Fibroblast of the aortic adventitia (primary cell): ENCODE results near the gene RPL22L1. TPM values are rescaled to one million over a fixed set of nuclear protein-coding genes. Genes with fewer than 3 reads are reported as not detected.
"Not testable (repeated sequence)": the region's sequence is repeated elsewhere in the genome, so short reads cannot be mapped to it uniquely, and the experiment has no call there.

Experiments
- DNase-seq: peaks from one replicate; pipeline ENCODE4 v3.0.0-alpha.2; 2010; ENCODE audit warnings: low read depth
- H3K4me3 ChIP-seq: 2 replicates; pipeline ENCODE4 v1.5.1; 2011; ENCODE audit warnings: low read depth, mild to moderate bottlenecking, control low read depth, low read length, moderate library complexity
- total RNA-seq: library from RNA; depleted of rRNA; stranded (reverse); fragments of >200 nt; gene quantifications from 2 replicates; pipeline ENCODE4 v1.2.3, GENCODE V29; 2012; ENCODE audit warnings: low replicate concordance
- TF ChIP-seq, protein P1 (sequence below): IDR thresholded peaks from 2 replicates; pipeline ENCODE4 v1.5.1; 2011; ENCODE audit warnings: mild to moderate bottlenecking, low read length, control low read depth, inconsistent platforms; ENCODE audit not compliant: insufficient read depth

The RPL22L1 gene
- total RNA-seq, 1 donor = 621 TPM

DNA sequence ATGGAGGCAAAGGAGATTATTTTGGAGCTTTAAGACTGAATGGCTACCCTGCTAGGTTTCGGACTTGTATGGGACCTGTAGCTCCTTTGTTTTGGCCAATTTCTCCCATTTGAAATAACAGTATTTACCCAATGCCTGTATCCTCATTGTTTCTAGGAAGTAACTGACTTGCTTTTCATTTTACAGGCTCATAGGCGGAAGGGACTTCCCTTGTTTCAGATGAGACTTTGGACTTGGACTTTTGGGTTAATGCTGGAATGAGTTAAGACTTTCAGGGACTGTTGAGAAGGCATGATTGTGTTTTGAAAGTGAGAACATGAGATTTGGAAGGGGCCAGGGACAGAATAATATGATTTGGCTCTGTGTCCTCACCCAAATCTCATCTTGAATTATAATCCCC, 28.0 kb upstream of the RPL22L1 start:
- no peak overlapping the region for H3K4me3 ChIP-seq
- TF ChIP-seq, protein P1, sequence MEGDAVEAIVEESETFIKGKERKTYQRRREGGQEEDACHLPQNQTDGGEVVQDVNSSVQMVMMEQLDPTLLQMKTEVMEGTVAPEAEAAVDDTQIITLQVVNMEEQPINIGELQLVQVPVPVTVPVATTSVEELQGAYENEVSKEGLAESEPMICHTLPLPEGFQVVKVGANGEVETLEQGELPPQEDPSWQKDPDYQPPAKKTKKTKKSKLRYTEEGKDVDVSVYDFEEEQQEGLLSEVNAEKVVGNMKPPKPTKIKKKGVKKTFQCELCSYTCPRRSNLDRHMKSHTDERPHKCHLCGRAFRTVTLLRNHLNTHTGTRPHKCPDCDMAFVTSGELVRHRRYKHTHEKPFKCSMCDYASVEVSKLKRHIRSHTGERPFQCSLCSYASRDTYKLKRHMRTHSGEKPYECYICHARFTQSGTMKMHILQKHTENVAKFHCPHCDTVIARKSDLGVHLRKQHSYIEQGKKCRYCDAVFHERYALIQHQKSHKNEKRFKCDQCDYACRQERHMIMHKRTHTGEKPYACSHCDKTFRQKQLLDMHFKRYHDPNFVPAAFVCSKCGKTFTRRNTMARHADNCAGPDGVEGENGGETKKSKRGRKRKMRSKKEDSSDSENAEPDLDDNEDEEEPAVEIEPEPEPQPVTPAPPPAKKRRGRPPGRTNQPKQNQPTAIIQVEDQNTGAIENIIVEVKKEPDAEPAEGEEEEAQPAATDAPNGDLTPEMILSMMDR = no peak
- DNase-seq = no peak

DNA sequence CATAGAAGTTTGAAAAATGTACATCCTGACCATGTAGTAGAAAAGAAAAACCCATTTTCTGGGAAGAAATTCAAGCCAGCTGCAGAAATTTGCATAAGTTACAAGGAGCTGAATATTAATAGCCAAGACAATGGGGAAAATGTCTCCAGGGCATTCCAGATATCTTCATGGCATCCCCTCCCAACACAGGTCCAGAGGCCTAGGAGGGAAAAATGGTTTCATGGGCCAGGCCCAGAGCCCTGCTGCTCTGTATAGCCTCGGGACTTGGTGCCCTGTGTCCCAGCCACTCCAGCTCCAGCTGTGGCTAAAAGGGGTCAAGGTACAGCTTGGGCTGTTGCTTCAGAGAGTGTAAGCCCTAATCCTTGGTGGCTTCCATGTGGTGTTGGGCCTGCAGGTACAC, 27.2 kb upstream of the RPL22L1 start:
- not testable (repeated sequence) for DNase-seq, H3K4me3 ChIP-seq

DNA sequence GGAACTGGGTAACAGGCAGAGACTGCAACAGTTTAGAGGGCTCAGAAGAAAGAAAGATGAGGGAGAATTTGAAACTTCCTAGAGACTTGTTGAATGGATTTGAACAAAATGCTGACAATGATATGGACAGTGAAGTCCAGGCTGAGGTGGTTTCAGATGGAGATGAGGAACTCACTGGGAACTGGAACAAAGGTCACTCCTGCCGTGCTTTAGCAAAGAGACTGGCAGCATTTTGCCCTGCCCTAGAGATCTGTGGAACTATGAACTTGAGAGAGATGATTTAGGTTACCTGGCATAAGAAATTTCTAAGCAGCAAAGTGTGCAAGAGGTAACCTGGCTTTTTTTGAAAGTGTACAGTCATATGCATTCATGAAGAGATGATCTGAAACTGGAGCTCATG, 26.8 kb upstream of the RPL22L1 start:
- DNase-seq = no peak
- TF ChIP-seq, protein P1 = no peak

DNA sequence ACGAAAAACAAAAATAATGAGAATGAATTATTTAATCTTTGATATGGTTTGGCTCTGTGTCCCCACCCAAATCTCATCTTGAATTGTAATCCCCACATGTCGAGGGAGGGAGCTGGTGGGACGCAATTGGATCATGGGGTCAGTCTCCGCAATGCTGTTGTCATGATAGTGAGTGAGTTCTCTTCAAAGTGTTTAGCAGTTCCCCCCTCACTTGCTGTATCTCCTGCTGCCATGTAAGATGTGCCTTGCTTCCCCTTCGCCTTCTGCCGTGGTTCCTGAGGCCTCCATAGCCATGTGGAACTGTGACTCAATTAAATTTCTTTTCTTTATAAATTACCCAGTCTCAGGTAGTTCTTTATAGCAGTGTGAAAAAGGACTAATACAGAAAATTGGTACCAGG, 26.3 kb upstream of the RPL22L1 start:
- DNase-seq = not testable (repeated sequence)

More for the DNA sequence above, 26.8 kb upstream of the RPL22L1 start:
- H3K4me3 ChIP-seq = no peak overlapping the region

DNA sequence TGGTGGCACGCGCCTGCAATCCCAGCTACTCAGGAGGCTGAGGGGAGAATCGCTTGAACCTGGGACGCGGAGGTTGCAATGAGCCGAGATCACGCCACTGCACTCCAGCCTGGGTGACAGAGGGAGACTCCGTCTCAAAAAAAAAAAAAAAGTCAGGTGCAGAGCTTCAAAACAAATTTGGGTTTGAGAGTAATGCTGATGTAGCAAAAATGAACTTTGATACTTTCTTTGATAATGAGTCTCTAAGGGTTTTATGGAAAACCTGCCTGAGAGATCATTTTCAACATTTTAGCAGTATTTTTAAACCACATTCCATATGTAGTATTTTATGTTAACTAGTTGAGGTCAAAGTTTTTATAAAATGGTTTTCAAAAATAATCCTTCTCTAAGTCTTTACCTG, 23.9 kb upstream of the RPL22L1 start:
- no peak for DNase-seq
- TF ChIP-seq, protein P1 = no peak
- no peak overlapping the region for H3K4me3 ChIP-seq

More for the DNA sequence above, 26.3 kb upstream of the RPL22L1 start:
- H3K4me3 ChIP-seq = not testable (repeated sequence)

DNA sequence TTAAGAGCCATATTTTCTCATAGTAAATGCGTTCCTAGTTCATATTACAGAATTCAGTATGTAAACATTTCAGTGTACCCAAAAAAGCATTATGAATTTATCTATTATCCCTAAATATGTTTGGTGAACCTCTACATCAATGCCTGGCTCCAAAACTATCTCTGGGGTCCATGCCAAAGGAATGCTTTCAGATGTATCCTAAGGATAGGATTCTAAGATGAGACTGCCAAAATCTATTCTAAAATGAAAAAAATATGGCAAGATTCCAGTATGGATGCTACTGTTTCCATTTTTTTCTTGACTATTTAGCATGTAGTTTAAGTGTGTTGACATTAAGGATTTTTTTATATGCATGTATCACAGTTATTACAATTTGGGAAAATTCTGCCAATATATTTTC, 19.6 kb upstream of the RPL22L1 start:
- DNase-seq = peak; percentile 13
- no peak overlapping the region for H3K4me3 ChIP-seq
- TF ChIP-seq, protein P1 = no peak

DNA sequence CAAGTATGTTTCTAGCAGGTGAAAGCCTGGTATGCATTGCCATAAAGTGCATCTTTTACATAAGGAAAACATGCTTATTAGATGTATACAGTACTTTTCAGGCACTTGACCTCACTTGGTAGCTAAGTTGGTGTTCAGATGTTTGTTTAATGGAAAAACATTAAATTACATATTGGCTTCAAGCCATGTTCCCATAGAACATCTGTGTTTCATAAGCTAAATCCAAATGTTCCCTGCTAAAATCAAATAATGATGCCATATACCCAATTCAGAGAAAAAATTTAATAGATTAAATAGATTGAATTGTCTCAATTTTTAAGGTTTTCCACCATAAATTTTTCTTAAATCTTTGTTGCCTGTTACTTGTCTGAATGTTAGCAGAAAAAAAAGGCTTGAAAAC, 19.1 kb upstream of the RPL22L1 start:
- H3K4me3 ChIP-seq = no peak overlapping the region
- DNase-seq = no peak
- TF ChIP-seq, protein P1 = no peak

DNA sequence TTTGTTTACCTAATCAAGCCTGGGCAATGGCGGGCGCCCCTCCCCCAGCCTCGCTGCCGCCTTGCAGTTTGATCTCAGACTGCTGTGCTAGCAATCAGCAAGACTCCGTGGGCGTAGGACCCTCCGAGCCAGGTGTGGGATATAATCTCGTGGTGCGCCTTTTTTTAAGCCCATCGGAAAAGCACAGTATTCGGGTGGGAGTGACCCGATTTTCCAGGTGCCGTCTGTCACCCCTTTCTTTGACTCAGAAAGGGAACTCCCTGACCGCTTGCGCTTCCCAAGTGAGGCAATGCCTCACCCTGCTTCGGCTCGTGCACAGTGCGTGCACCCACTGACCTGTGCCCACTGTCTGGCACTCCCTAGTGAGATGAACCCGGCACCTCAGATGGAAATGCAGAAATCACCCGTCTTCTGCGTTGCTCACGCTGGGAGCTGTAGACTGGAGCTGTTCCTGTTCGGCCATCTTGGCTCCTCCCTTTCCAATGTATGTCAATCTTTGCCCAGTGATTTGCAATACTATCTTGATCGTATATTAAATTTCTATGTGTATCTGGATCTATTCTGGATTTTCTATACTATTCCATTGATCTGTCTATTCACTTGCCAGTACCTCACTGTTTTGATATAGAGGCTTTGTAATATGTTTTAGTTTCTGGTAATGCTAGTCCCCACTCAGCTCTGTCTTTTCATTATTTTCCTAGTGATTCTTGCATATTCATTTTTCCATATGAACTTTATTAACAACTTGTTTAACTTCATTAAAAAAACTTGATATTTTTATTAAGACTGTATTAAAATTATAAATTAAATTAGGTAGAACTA, 14.3 kb upstream of the RPL22L1 start:
- not testable (repeated sequence) for DNase-seq, H3K4me3 ChIP-seq

DNA sequence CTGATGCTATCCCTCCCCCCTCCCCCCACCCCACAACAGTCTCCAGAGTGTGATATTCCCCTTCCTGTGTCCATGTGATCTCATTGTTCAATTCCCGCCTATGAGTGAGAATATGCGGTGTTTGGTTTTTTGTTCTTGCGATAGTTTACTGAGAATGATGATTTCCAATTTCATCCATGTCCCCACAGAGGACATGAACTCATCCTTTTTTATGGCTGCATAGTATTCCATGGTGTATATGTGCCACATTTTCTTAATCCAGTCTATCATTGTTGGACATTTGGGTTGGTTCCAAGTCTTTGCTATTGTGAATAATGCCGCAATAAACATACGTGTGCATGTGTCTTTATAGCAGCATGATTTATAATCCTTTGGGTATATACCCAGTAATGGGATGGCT, 8.7 kb upstream of the RPL22L1 start:
- not testable (repeated sequence) for H3K4me3 ChIP-seq, DNase-seq

DNA sequence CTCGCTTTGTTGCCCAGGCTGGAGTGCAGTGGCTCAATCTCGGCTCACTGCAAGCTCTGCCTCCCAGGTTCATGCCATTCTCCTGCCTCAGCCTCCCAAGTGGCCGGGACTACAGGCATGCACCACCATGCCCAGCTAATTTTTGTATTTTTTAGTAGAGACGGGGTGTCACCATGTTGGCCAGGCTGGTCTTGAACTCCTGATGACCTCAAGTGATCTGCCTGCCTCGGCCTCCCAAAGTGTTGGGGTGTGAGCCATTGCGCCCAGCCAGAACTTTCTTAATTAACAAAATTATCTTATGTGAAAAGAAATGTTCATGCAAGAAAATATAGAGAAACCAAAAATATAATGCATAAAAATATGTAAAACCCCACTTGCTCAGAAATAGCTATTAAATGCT, 7.3 kb upstream of the RPL22L1 start:
- not testable (repeated sequence) for DNase-seq, H3K4me3 ChIP-seq
